HCT116 (cell line): ENCODE results near the gene MOB3B. TPM values are rescaled to one million over a fixed set of nuclear protein-coding genes. Genes with fewer than 3 reads are reported as not detected.
A peak's percentile ranks its signal among the peaks of the same experiment; 100 is the strongest.

Source experiments
- ATAC-seq: fragments of 200-7000 bp; cut with Tn5 transposase; 2 replicates; pipeline ENCODE4 v1.9.1; 2020; ENCODE audit warnings: mild to moderate bottlenecking, moderate library complexity
- BruUV-seq: library from RNA; stranded (reverse); fragments of 400-500 nt; replicated peaks from 2 replicates; lab custom pipeline; 2021; lab: Mats Ljungman, UMichigan
- CTCF ChIA-PET: fragments of 300-600 bp; sonication (Branson Sonifier 250); formaldehyde crosslinking; loops from one replicate; lab custom pipeline; 2021; ENCODE audit warnings: antibody characterized with exemption; lab: Charles Lee
- POLR2A ChIA-PET: fragments of 300-600, 350-600 bp; sonication (Branson Sonifier 250); formaldehyde crosslinking; loops from one replicate; lab custom pipeline; 2021; ENCODE audit warnings: antibody characterized with exemption; lab: Charles Lee
- RAD21 ChIA-PET, 2 experiments: fragments of 300-600 bp; sonication (Branson Sonifier 250); formaldehyde crosslinking; loops; one replicate each; lab custom pipeline; 2023; ENCODE audit warnings: low total read pairs in 2 of 2; ENCODE audit not compliant: uncharacterized antibody in 2 of 2, unreplicated experiment in 2 of 2, low non-redundant PET in 1 of 2; lab: Charles Lee
- DNase-seq: peaks from one replicate; pipeline ENCODE4 v3.0.0-alpha.2; 2010; ENCODE audit warnings: low read depth, low spot score
- H2AFZ ChIP-seq: fragments of 200-600 bp; shearing (Covaris generic), sonication (generic); 2 replicates; pipeline ENCODE4 v1.6.1; 2017; ENCODE audit warnings: low read depth, mixed run types, mixed read lengths, antibody characterized with exemption, low read length; ENCODE audit not compliant: poor library complexity, severe bottlenecking
- H3K27ac ChIP-seq: 2 replicates; pipeline ENCODE4 v1.5.1; 2012; ENCODE audit warnings: low read depth, low read length
- H3K27me3 ChIP-seq: fragments of 200-600 bp; sonication (generic); 2 replicates; pipeline ENCODE4 v1.6.1; 2016; ENCODE audit warnings: mixed run types, low read length, mixed read lengths; ENCODE audit not compliant: insufficient read depth
- H3K36me3 ChIP-seq, 2 experiments: fragments of 200-500 bp in 1 of 2; fragments of 200-600 bp in 1 of 2; sonication (Bioruptor generic) in 1 of 2; sonication (generic) in 1 of 2; 2 replicates each; pipeline versions ENCODE4 v1.5.1 to v1.6.1; 2014 to 2016; ENCODE audit warnings: low read length in 2 of 2, inconsistent platforms in 1 of 2, mixed read lengths in 1 of 2, mixed run types in 1 of 2; ENCODE audit not compliant: insufficient read depth in 2 of 2, control insufficient read depth in 1 of 2
- H3K4me1 ChIP-seq, 2 experiments: fragments of 200-600 bp in 1 of 2; sonication (generic) in 1 of 2; 2 replicates each; pipeline versions ENCODE4 v1.5.1 to v1.6.1; 2012 to 2017; ENCODE audit warnings: low read length in 2 of 2, inconsistent platforms in 1 of 2, mild to moderate bottlenecking in 1 of 2, mixed read lengths in 1 of 2, mixed run types in 1 of 2, moderate library complexity in 1 of 2; ENCODE audit not compliant: insufficient read depth in 2 of 2, control insufficient read depth in 1 of 2
- H3K4me2 ChIP-seq: fragments of 200-600 bp; sonication (generic); 2 replicates; pipeline ENCODE4 v1.6.1; 2017; ENCODE audit warnings: mixed run types, low read length, mixed read lengths
- H3K4me3 ChIP-seq, 2 experiments: fragments of 200-600 bp in 1 of 2; sonication (generic) in 1 of 2; replicated peaks in 1 of 2; 2 replicates each; pipeline ENCODE4 v1.5.1; 2011 to 2016; ENCODE audit warnings: low read length in 2 of 2, control low read depth in 1 of 2, low read depth in 1 of 2, mild to moderate bottlenecking in 1 of 2, mixed read lengths in 1 of 2, mixed run types in 1 of 2
- H3K79me2 ChIP-seq: fragments of 200-600 bp; sonication (generic); 2 replicates; pipeline ENCODE4 v1.6.1; 2017; ENCODE audit warnings: mild to moderate bottlenecking, mixed run types, low read length, moderate library complexity, mixed read lengths; ENCODE audit not compliant: insufficient read depth
- H3K9ac ChIP-seq: fragments of 200-600 bp; sonication (generic); 2 replicates; pipeline ENCODE4 v1.6.1; 2016; ENCODE audit warnings: low read length, mixed read lengths
- H3K9me2 ChIP-seq: fragments of 200-600 bp; sonication (generic), shearing (Covaris generic); 2 replicates; pipeline ENCODE4 v1.6.1; 2017; ENCODE audit warnings: mixed run types, mild to moderate bottlenecking, moderate library complexity; ENCODE audit not compliant: insufficient read depth
- H3K9me3 ChIP-seq, 2 experiments: fragments of 200-500 bp in 1 of 2; fragments of 200-600 bp in 1 of 2; sonication (Bioruptor generic) in 1 of 2; sonication (generic) in 1 of 2; 2 replicates each; pipeline ENCODE4 v1.6.1; 2014 to 2017; ENCODE audit warnings: low read length in 2 of 2, mixed read lengths in 2 of 2, inconsistent platforms in 1 of 2, low read depth in 1 of 2, mild to moderate bottlenecking in 1 of 2, mixed run types in 1 of 2, moderate library complexity in 1 of 2; ENCODE audit not compliant: control insufficient read depth in 1 of 2, insufficient read depth in 1 of 2
- H4K20me1 ChIP-seq: fragments of 200-600 bp; sonication (generic), shearing (Covaris generic); 2 replicates; pipeline ENCODE4 v1.6.1; 2017; ENCODE audit warnings: mixed run types, mild to moderate bottlenecking, moderate library complexity; ENCODE audit not compliant: insufficient read depth
- ELF1 ChIP-seq: IDR thresholded peaks from 2 replicates; pipeline ENCODE4 v1.6.1; 2012; ENCODE audit warnings: low read depth, borderline replicate concordance
- JUND ChIP-seq: IDR thresholded peaks from 2 replicates; pipeline ENCODE4 v1.6.1; 2012
- POLR2A ChIP-seq: IDR thresholded peaks from 2 replicates; pipeline ENCODE4 v1.7.0; 2011; ENCODE audit warnings: borderline replicate concordance; ENCODE audit not compliant: insufficient read depth, insufficient read length; ENCODE audit errors: extremely low read depth
- POLR2AphosphoS5 ChIP-seq: IDR thresholded peaks from 2 replicates; pipeline ENCODE4 v1.6.1; 2011; ENCODE audit warnings: mild to moderate bottlenecking, low read depth, low read length, moderate library complexity
- RAD21 ChIP-seq: IDR thresholded peaks from 2 replicates; pipeline ENCODE4 v1.6.1; 2012; ENCODE audit warnings: low read depth, mild to moderate bottlenecking
- YY1 ChIP-seq: IDR thresholded peaks from 2 replicates; pipeline ENCODE4 v1.6.1; 2011; ENCODE audit warnings: low read length, low read depth, moderate library complexity, mild to moderate bottlenecking; ENCODE audit not compliant: insufficient replicate concordance; ENCODE audit errors: extremely low read depth
- ZFX ChIP-seq: fragments of 450-650 bp; IDR thresholded peaks from 2 replicates; pipeline ENCODE4 v1.6.1; 2017
- intact Hi-C: fragments of 100-400 bp; cut with micrococcal nuclease; formaldehyde crosslinking; loops from 2 replicates; pipeline ENCODE4 v1.10.0; 2022
- total RNA-seq: library from RNA; stranded (reverse); gene quantifications from one replicate; pipeline ENCODE4 v1.2.1, GENCODE V29; 2021; ENCODE audit not compliant: unreplicated experiment
- TF ChIP-seq, protein P1 (sequence below): IDR thresholded peaks from 2 replicates; pipeline ENCODE4 v1.6.1; 2012; ENCODE audit warnings: low read depth
- TF ChIP-seq, protein P2 (sequence below), 3 experiments: fragments of 200-600 bp in 1 of 3; sonication (generic) in 1 of 3; IDR thresholded peaks in 2 of 3; conservative IDR thresholded peaks in 1 of 3; 2 replicates each; pipeline ENCODE4 v1.5.1; 2012 to 2017; ENCODE audit warnings: low read depth in 2 of 3, low read length in 2 of 3, antibody characterized with exemption in 1 of 3, borderline replicate concordance in 1 of 3, control low read depth in 1 of 3, mild to moderate bottlenecking in 1 of 3, mixed read lengths in 1 of 3, mixed run types in 1 of 3, moderate library complexity in 1 of 3; ENCODE audit not compliant: insufficient read depth in 1 of 3

Gene MOB3B
- total RNA-seq, 1 experiment from 2014 or later: 1.2 TPM

DNA sequence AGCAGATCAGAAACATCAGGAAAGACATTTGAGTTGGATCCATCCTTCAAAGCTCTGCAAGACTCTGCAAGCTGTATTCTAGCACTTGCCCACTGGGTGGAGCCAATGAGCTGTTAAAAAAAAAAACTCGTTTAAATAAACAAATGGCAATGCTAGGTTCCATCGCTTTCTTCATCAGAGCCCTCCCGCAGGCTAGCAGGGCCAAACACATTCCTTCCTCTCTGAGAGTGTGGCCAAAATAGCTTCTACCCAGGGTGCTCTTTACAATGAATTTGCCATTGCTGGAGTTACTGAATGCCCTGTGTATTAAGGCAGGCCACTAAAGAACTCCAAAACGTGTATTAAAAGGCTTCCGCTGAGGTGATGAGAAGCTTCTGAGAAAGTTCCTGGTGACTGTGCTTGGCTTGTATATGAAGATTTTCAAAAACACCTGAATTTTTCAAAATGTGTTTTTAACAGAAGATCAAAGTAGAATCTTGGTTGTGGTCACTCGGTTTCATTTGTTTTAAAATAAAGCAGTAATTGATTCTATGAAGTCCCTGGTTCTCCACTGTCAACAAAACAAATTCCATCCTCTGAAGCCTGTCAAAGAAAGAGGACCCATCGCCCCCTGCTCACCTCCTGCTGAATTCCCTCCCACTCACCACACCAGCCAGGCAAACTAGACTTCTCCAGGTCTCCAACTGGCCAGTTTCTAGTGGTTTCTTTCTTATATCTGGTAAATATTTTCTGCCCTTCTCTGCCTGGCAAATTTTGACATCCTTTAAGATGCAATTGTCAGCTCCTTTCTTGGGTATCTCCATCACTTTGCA is 196.2 kb downstream of the MOB3B start:
- Histone ChIP-seq H3K9me2 (no peaks in the 10 kb centered on the region), H3K27ac (no peak overlapping the region), H4K20me1 (no peaks in the 10 kb centered on the region), H2AFZ (peak overlapping the region; percentile 87), H3K4me2 (peak overlapping the region; percentile 29; the same call in 1 of the 2 replicates), H3K4me1 (peaks cover 0 to 4% of the 10 kb centered on the region in 2 experiments; a peak in 1 of 4 replicates), H3K27me3 (peaks cover 10% of the 10 kb centered on the region)
- no TSS peak for BruUV-seq
- DNase-seq (peak; percentile 54), ATAC-seq (peak; percentile 75)
- ChIA-PET CTCF (interaction anchor here (0.7 to 1.8 kb wide), 14 partner anchors 17 to 277 kb away, joined by 3 to 18 read pairs (median 3); partner anchors contain the start of gene MOB3B), POLR2A (no interaction called here)
- intact Hi-C loops: loop anchor here (1.0 kb wide), 2 partner anchors 196 to 215 kb away; partner anchors contain the start of gene MOB3B
- TF ChIP-seq JUND (no peak), RAD21 (peak; percentile 76), ZFX (no peak), ELF1 (no peak), YY1 (no peak), POLR2AphosphoS5 (no peak), POLR2A (no peak)
- TF ChIP-seq, protein P1, sequence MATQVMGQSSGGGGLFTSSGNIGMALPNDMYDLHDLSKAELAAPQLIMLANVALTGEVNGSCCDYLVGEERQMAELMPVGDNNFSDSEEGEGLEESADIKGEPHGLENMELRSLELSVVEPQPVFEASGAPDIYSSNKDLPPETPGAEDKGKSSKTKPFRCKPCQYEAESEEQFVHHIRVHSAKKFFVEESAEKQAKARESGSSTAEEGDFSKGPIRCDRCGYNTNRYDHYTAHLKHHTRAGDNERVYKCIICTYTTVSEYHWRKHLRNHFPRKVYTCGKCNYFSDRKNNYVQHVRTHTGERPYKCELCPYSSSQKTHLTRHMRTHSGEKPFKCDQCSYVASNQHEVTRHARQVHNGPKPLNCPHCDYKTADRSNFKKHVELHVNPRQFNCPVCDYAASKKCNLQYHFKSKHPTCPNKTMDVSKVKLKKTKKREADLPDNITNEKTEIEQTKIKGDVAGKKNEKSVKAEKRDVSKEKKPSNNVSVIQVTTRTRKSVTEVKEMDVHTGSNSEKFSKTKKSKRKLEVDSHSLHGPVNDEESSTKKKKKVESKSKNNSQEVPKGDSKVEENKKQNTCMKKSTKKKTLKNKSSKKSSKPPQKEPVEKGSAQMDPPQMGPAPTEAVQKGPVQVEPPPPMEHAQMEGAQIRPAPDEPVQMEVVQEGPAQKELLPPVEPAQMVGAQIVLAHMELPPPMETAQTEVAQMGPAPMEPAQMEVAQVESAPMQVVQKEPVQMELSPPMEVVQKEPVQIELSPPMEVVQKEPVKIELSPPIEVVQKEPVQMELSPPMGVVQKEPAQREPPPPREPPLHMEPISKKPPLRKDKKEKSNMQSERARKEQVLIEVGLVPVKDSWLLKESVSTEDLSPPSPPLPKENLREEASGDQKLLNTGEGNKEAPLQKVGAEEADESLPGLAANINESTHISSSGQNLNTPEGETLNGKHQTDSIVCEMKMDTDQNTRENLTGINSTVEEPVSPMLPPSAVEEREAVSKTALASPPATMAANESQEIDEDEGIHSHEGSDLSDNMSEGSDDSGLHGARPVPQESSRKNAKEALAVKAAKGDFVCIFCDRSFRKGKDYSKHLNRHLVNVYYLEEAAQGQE: no peak
- TF ChIP-seq, protein P2, sequence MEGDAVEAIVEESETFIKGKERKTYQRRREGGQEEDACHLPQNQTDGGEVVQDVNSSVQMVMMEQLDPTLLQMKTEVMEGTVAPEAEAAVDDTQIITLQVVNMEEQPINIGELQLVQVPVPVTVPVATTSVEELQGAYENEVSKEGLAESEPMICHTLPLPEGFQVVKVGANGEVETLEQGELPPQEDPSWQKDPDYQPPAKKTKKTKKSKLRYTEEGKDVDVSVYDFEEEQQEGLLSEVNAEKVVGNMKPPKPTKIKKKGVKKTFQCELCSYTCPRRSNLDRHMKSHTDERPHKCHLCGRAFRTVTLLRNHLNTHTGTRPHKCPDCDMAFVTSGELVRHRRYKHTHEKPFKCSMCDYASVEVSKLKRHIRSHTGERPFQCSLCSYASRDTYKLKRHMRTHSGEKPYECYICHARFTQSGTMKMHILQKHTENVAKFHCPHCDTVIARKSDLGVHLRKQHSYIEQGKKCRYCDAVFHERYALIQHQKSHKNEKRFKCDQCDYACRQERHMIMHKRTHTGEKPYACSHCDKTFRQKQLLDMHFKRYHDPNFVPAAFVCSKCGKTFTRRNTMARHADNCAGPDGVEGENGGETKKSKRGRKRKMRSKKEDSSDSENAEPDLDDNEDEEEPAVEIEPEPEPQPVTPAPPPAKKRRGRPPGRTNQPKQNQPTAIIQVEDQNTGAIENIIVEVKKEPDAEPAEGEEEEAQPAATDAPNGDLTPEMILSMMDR (IDR thresholded peaks at IDR 0.05 in 2 of 3, conservative IDR thresholded peaks at IDR 0.05 in 1 of 3; ENCODE audit: borderline replicate concordance in 1 of 3, insufficient read depth in 1 of 3, low read depth in 2 of 3, low read length in 2 of 3): peak; percentile 65 to 85 (median 78)
- TF ChIP-seq, all 23 proteins: peak for 2
- RAD21 ChIA-PET: interaction anchor here (0.8 to 1.3 kb wide), 3 partner anchors 196 to 214 kb away, joined by 4 to 7 read pairs (median 5); partner anchors contain the start of gene MOB3B (in 2 of the 2)
- Histone ChIP-seq H3K4me3 (no peak overlapping the region), H3K9me3 (no peaks in the 10 kb centered on the region), H3K79me2 (no peaks in the 10 kb centered on the region), H3K36me3 (no peaks in the 10 kb centered on the region), H3K9ac (no peak overlapping the region)
